Measurements from ENCODE around the gene EREG. TPM values are rescaled to one million over a fixed set of nuclear protein-coding genes. Genes with fewer than 3 reads are reported as not detected.

EREG gene
- total and polyA plus RNA-seq, 9 of the 15 experiments (the other 6 are each of a cell fraction or from before 2014, with no cell fraction given): 0.97 to 7.3 (median 2.5) TPM

- H3K36me3 ChIP-seq (ENCODE audit: control insufficient read depth, insufficient read depth, low read length): no peaks in the 10 kb centered on the region
- H3K9me3 ChIP-seq (replicated peaks; ENCODE audit: control insufficient read depth, insufficient read depth, low read depth, low read length): no peaks in the 10 kb centered on the region
- H3K4me3 ChIP-seq: no peak overlapping the region
- peaks cover 0 to 3% of the 10 kb centered on the region in 2 experiments; a peak in 2 of 5 replicates for H3K4me1 ChIP-seq (replicated peaks in 1 of 2; ENCODE audit: control insufficient read depth in 2 of 2, insufficient read depth in 2 of 2, low read length in 2 of 2)
- no peak overlapping the region for H2AFZ ChIP-seq (ENCODE audit: low read depth, low read length)
- FAIRE-seq (no peak), DNase-seq (ENCODE audit: extremely low read depth in 1 of 4, low spot score in 3 of 4) (no peak), ATAC-seq (no peak)
- no TSS peak for BruUV-seq (replicated peaks)
- in situ Hi-C loops (cut with MboI) (no loop called here), intact Hi-C loops (cut with micrococcal nuclease) (no loop called here)
- H3K9me1 ChIP-seq (ENCODE audit: control insufficient read depth, insufficient read depth, low read length): no peaks in the 10 kb centered on the region
- no peak overlapping the region for H3K27ac ChIP-seq (ENCODE audit: extremely low read depth, low read depth, low read length)
- H3K4me2 ChIP-seq (ENCODE audit: insufficient read depth, low read length): no peak overlapping the region
- CTCF ChIA-PET (ENCODE audit: low intra/inter-chr PET ratio): no interaction called here
- H4K20me1 ChIP-seq (replicated peaks; ENCODE audit: control insufficient read depth, insufficient read depth, low read length): no peaks in the 10 kb centered on the region
- TF ChIP-seq TEAD4 (IDR thresholded peaks at IDR 0.05; ENCODE audit: low read length) (peak; percentile 62; the same call in 1 of the 2 replicates), TEAD4 (CRISPR knock-in tag; IDR thresholded peaks at IDR 0.05; ENCODE audit: borderline replicate concordance) (no peak), ZNF121 (CRISPR knock-in tag; conservative IDR thresholded peaks at IDR 0.05) (no peak), NFIC (IDR thresholded peaks at IDR 0.05) (peak; percentile 41; the same call in 1 of the 2 replicates), CBFA2T3 (IDR thresholded peaks at IDR 0.05) (peak; percentile 30; the same call in 1 of the 2 replicates), FOSL1 (tag; conservative IDR thresholded peaks at IDR 0.05) (peak; percentile 40), KAT7 (CRISPR knock-in tag; IDR thresholded peaks at IDR 0.05; ENCODE audit: borderline replicate concordance) (no peak)
- no peak overlapping the region for H3K9ac ChIP-seq (ENCODE audit: insufficient read depth in 1 of 2, low read depth in 2 of 2, low read length in 2 of 2)
- H3K79me2 ChIP-seq (ENCODE audit: control insufficient read depth, insufficient read depth, low read length): no peaks in the 10 kb centered on the region
- POLR2A ChIA-PET: interaction anchor here (1.0 to 3.3 kb wide), 2 partner anchors 17 to 30 kb away, joined by 3 to 12 read pairs; partner anchors contain the start of gene AREG
- no peaks in the 10 kb centered on the region for H3K27me3 ChIP-seq (ENCODE audit: control insufficient read depth in 2 of 2, insufficient read depth in 2 of 2, low read length in 2 of 2)
These were observed 63.3 kb downstream of the EREG start for GRCh38 chr4:74428276-74428675.

Measured in K562 (cell line).